Measurements from ENCODE around the gene F2RL3.

DNA sequence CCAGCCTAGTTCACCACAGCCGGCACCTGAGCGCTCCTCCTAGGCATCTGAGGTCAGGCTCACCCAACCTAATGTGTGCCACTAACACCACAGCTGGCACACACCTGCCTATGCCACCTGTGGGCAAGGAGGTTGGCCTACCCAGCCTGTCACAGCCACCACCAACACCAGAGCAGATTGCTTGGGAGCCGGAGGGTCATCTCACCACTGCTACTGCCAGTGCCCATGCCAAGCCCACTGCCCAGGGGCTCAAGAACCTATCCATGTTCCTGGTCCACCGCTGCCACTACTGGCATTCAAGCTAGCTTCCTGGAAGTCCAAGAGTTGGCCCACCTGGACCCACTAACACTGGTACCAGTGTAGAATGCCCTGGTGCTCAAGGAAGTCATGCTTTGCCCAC lies 42.5 kb downstream of the F2RL3 start:
- TF ChIP-seq POLR2A (IDR thresholded peaks at IDR 0.05) (no peak), CTCF (IDR thresholded peaks at IDR 0.05) (no peak)
